ENCODE data around the gene PRKAG3. TPM values are rescaled to one million over a fixed set of nuclear protein-coding genes. Genes with fewer than 3 reads are reported as not detected.

PRKAG3 gene
- total and polyA plus RNA-seq, 9 of the 15 experiments (the other 6 are each of a cell fraction or from before 2014, with no cell fraction given) = not detected

GRCh38 chr2:218880102-218880858 lies 48.7 kb upstream of the PRKAG3 start, which contains the start of gene WNT10A:
TSS of gene WNT10A (plus strand) at chr2:218880852. CDS start at chr2:218880996, 144 bp downstream.
- H3K4me3 ChIP-seq = no peak within 1 kb of the TSS
- ChIA-PET POLR2A (interaction anchor here (1.1 kb wide), 1 partner anchor 10 kb away, joined by 3 read pairs; no protein-coding TSS in a partner anchor), CTCF (ENCODE audit: low intra/inter-chr PET ratio) (no interaction called here)
- H3K9me1 ChIP-seq (ENCODE audit: control insufficient read depth, insufficient read depth, low read length) = no peaks in the 10 kb centered on the region
- no TSS peak for BruUV-seq (replicated peaks)
- no peak within 1 kb of the TSS for H3K27ac ChIP-seq (ENCODE audit: extremely low read depth, low read depth, low read length)
- intact Hi-C loops (cut with micrococcal nuclease) (no loop called here), in situ Hi-C loops (cut with MboI) (no loop called here)
- no peak for FAIRE-seq
- no peaks in the 10 kb centered on the region for H3K36me3 ChIP-seq (ENCODE audit: control insufficient read depth, insufficient read depth, low read length)
- no peaks in the 10 kb centered on the region for H3K79me2 ChIP-seq (ENCODE audit: control insufficient read depth, insufficient read depth, low read length)
- H4K20me1 ChIP-seq (replicated peaks; ENCODE audit: control insufficient read depth, insufficient read depth, low read length) = peaks cover 11% of the 10 kb centered on the region; the same call in 1 of the 2 replicates
- peaks cover 0 to 15% of the 10 kb centered on the region in 2 experiments; a peak in 3 of 5 replicates for H3K4me1 ChIP-seq (replicated peaks in 1 of 2; ENCODE audit: control insufficient read depth in 2 of 2, insufficient read depth in 2 of 2, low read length in 2 of 2)
- peak; percentile 18; the same call in 1 of the 3 replicates for ATAC-seq
- H2AFZ ChIP-seq (ENCODE audit: low read depth, low read length) = no peak within 1 kb of the TSS
- DNase-seq (ENCODE audit: extremely low read depth in 1 of 4, low spot score in 3 of 4) = peak in 2 of 4 experiments; percentile 37 to 42
- H3K27me3 ChIP-seq (ENCODE audit: control insufficient read depth in 2 of 2, insufficient read depth in 2 of 2, low read length in 2 of 2) = peaks cover 0 to 40% of the 10 kb centered on the region in 2 experiments; a peak in 3 of 5 replicates
- H3K4me2 ChIP-seq (ENCODE audit: insufficient read depth, low read length) = no peak within 1 kb of the TSS
- WGBS (ENCODE audit: insufficient coverage, low coverage, missing lambda C conversion rate) = 20% methylated on average over 8 of the region's 58 CpGs
- no peak within 1 kb of the TSS for H3K9ac ChIP-seq (ENCODE audit: insufficient read depth in 1 of 2, low read depth in 2 of 2, low read length in 2 of 2)
- no peaks in the 10 kb centered on the region for H3K9me3 ChIP-seq (replicated peaks; ENCODE audit: control insufficient read depth, insufficient read depth, low read depth, low read length)
- TF ChIP-seq CCNT2 (IDR thresholded peaks at IDR 0.05; ENCODE audit: borderline replicate concordance, extremely low read depth, insufficient read length, low read depth, low read length) (no peak), NR2C2 (CRISPR knock-in tag; IDR thresholded peaks at IDR 0.05) (no peak), NR2C2 (tag; IDR thresholded peaks at IDR 0.05) (no peak), ZNF518B (CRISPR knock-in tag; IDR thresholded peaks at IDR 0.05) (no peak), VEZF1 (CRISPR knock-in tag; IDR thresholded peaks at IDR 0.05) (0 out of 2 replicates have a peak, but pooled peaks have one; percentile 10), USF1 (CRISPR knock-in tag; IDR thresholded peaks at IDR 0.05) (0 out of 2 replicates have a peak, but pooled peaks have one; percentile 12), NRF1 (conservative IDR thresholded peaks at IDR 0.05 in 1 of 2, IDR thresholded peaks at IDR 0.05 in 1 of 2) (0 out of 4 replicates have a peak, but pooled peaks of 1 of the 2 experiments have one; percentile 15), MED1 (CRISPR knock-in tag; IDR thresholded peaks at IDR 0.05; ENCODE audit: borderline replicate concordance) (no peak), ATF1 (CRISPR knock-in tag; IDR thresholded peaks at IDR 0.05) (no peak), ATF1 (tag; IDR thresholded peaks at IDR 0.05) (0 out of 2 replicates have a peak, but pooled peaks have one; percentile 33), HNRNPK (IDR thresholded peaks at IDR 0.05; ENCODE audit: low read depth, low read length, poor library complexity, severe bottlenecking) (no peak), CREM (IDR thresholded peaks at IDR 0.05; ENCODE audit: low read depth) (0 out of 2 replicates have a peak, but pooled peaks have one; percentile 19), GTF2F1 (IDR thresholded peaks at IDR 0.05; ENCODE audit: low read depth, low read length) (no peak), NEUROD1 (IDR thresholded peaks at IDR 0.05; ENCODE audit: borderline replicate concordance, low read depth, low read length, partially characterized antibody) (no peak), TAF15 (IDR thresholded peaks at IDR 0.05; ENCODE audit: low read depth, low read length) (no peak), FOXJ3 (CRISPR knock-in tag; IDR thresholded peaks at IDR 0.05) (no peak)

All from K562 (cell line).